HG02870 (cell line): Measurements from ENCODE around the gene NUP42.
A peak's percentile ranks its signal among the peaks of the same experiment; 100 is the strongest.

Experiments used
- ATAC-seq: cut with Tn5 transposase; IDR thresholded peaks from one replicate; pipeline ENCODE4 v1.9.1; 2021; ENCODE audit warnings: mild to moderate bottlenecking, moderate library complexity; ENCODE audit not compliant: unreplicated experiment

The NUP42 gene

DNA sequence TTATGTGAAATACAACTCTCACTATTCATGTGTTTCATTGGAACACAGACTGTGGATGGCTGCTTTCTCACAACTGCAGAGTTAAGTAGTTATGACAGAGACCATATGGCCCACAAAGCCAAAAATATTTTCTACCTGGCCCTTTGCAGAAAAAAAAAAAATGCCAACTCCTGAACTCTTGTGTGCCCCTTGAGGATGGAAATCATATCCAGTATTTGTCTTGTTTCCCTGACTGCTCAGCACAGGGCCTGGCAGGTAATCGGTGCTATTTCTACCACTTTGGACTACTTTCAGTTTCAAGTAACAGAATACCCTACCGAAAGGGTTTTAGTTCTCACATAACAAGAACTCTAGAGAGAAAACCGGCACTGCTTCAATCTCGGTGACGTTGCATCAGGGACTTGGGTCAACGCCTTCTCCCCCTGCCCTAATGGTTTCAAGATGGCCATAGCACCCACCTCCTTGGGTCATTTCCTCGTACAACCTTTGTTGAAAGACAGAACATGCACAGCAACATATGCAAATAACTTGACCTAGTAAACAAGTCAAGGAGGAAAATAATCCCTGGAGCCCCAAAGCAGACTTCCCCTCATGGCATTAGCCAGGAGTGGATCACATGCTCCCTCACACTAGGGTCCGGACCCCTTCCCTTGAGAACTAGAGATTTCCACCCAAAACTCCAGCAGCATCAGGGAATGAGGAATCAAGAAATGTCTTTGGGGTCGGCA is 52.9 kb downstream of the NUP42 start:
- ATAC-seq = peak; percentile 98

DNA sequence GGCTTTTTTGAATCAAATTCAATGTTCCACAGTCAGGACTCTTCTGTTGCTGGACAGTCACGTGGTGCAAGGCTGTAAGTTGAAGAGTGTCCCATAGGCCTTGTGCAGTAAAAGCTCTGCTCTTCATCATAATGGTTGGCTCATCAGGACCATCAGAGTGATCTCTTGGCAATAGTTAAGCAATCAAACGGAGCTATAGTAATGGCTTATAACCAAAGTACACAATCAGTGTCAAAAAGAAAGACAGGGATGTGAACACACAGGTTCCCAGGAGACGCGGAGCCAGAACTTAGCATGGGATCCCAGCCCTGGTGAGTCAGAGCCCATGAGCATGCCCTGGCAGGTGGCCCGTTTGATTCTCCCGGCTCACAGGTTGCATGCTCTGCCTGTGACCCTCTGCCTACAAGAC is 54.0 kb downstream of the NUP42 start:
- no peak for ATAC-seq

DNA sequence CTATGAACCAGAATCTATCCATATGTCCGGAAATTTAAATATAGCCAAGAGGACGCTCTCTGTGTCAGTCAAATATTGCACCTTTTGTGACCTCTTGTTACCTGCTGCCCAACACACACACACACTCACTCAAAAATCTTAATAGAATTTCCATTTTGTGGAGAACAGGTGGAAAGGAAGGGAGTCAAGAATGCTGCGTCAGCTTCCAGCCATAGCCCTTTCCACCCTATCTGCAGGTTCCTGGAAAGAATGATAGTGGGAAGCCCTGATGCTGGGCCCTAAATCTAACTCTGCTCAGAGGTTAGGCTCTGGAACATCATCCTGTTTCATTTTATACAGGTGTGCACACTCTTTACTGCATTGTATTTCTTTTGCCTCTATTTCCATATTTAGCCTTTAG is 55.2 kb downstream of the NUP42 start:
- no peak for ATAC-seq

DNA sequence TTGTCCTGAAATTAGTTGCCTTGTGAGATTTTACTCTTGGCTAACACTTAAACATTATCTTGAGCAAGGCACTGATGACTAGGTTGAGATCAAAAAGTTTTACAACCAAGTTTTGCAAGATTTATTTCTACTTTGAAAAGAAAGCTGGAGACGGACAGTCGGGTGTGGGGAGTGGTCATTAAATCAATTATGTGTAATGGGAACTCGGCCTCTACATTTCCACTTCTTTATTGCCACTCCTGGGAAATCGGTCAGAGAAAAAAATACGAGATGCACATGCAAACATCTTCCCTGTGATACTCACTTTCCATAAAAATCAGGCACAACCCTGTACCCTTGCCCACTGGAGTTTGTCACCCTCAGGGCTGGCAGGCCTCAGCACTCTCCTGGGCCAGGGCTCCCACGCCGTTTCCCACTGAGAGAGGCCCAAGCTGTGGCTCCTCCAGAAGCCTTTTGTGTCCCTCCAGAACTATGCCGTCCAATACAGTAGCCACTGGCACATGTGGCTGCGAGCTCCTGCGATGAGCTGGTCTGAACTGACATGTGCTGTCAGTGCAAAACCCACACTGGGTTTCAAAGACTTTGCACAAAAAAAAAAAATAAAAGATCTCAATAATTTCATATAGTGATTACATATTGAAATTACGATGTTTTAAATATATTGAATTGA is 57.3 kb downstream of the NUP42 start:
- no peak for ATAC-seq

DNA sequence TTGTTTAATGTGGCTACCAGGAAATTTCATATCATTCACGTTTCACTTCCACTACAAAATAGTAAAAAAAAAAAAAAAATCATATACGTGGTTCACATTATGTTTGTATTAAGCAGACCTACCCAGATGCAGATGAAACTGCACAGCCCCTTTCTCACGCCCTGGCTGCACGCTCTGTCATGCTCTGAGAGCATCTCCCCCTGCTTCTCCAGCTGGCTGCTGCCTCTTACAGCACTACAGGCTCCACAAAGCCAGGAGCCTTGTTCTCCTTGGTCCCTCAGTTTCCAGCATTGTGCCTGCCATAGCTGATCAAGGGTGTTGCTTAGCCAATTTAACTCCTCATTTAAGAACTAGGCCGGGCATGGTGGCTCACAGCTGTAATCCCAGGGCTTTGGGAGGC is 57.9 kb downstream of the NUP42 start:
- no peak for ATAC-seq

DNA sequence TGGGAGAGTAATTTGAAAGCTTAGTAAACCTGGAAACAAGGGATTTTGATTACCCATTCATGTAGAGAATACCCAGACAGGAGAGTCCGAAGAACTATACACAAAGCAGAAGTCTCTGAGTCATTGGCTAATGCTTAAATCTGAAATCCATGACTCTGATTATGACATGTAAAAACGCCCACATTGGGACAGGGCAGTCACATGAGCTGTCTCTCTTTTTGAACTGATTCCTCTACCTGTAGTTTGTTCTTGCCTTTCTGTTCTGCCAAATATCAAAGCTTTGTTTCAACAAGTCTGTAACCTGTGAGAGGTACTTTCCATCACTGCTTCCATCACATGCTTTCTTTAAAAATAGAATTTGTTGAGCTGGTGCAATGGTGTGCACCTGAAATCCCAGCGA is 60.5 kb downstream of the NUP42 start:
- no peak for ATAC-seq

DNA sequence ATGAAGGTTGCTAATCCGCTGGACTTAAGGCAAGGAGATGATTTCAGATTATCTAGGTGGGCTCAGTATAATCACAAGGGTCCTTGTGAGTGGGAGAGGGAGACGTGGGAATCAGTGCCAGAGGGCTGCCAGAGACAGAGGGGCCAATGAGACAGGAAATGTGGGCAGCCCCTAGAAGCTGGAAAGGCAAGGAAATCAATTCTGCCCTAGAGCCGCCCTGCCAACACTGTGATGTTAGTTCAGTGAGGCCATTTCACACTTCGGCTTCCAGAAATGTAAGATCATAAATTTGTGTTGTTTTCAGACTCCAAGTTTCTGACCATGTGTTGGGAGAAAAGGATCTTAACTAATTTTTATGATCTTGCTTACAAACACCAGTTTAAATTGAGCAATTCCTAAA is 61.1 kb downstream of the NUP42 start:
- no peak for ATAC-seq

DNA sequence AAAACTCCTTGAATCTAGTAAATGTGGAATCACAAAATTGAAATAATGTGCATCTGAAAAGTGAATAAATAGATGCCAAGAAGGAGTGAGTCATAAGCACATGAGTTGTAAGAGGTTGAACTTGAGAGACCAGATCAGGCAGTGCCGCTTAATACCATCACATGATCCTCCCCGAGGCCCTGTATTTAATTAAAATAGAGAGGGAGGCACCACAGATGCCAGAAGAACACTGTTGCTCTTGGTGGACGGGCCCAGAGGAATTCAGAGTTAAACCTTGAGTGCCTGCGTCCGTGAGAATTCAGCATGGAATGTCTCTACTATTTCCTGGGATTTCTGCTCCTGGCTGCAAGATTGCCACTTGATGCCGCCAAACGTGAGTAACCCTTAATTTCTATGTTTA is 64.7 kb downstream of the NUP42 start, which contains the start of gene GPNMB:
Gene GPNMB (plus strand): TSS at position 221 of the 400 bp plus-strand sequence. CDS start 83 bp downstream, at position 304.
- ATAC-seq = no peak

DNA sequence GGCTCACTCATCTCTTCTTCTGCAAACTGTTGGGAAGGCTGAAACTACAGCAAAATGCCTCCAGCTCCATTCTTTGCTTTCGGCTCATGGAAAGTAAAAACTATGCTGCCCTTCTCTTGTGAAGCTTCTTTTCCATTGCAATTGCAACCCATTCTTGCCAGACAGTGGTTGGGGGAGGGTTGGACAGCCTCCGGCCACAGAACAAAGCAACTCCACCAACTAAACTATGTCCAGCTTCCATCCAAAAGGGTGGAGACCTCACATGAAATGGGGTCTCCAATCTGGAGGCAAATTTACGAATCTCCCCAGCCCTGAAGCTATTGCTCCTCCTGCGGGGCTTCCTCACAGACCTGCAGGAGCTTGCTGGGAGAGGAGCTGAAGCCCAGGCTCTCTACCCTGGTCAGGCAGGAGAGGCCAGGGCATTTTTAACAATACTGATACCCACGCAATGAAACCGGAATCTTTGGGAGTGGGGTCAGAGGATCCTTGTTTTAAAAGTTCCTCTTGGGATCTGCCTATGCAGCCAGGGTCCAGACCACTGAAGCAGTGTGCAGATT is 65.3 kb downstream of the NUP42 start:
- no peak for ATAC-seq

DNA sequence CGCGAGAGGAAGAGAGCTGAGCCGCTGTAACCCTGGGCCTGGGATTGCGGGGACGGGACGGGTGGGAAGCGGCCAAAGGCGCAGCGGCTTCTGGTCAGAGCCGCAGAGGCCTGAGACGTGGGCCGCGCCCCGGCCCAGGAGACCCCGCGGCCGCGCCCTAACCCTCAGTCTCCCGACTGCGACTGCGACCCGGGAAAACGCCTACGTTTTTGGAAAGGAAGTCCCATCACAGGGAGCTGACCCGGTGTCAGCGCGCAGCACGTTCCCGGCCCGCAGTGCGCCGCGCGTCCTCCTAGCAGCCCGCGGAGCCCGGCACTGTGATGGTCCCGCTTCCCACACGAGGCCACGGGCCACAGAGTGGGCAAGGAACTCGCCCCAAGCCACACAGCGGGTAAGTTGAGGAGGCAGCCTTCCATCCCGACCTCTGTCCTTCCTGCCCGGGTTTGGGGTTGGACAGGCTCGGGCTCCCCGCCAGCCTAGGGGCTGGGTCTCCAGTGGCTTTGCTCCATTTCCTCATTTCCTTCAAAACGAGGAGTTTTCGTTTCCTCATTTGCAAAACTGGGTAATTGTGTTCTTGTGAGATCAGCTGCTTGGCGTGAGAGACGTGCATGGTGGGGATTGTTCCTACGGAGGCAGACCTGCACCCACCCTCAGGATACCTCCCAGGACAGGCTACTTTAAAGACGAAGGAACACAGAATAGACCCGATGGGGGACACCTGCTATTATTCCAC is 65.9 kb downstream of the NUP42 start:
- ATAC-seq = no peak

DNA sequence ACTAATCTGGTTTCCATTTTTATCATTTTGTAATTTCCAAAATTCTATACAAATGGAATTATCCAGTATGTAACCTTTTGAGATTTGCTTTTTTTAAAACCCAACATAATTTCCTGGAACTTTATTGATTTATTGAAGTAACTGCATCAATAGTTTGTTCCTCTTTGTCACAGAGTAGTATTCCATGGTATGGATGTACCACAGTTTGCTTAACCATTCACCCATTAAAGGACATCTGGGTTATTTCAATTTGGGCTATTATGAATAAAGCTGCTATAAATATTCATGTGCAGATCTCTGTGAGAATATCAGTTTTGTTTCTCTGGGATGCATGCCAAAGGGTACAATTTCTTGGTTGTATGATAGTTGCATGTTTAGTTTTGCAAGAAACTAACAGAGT is 67.6 kb downstream of the NUP42 start:
- no peak for ATAC-seq
